D721Med (cell line): ENCODE measurements around the gene JPT1.

ENCODE experiments used
- DNase-seq: peaks from one replicate; pipeline ENCODE4 v3.0.0; 2011; ENCODE audit warnings: low spot score; ENCODE audit not compliant: insufficient read length
- FAIRE-seq: peaks from 2 replicates; lab custom pipeline; 2011; peaks lifted over from hg19 to GRCh38; lab: Jason Lieb, UNC
- TF ChIP-seq, protein P1 (sequence below): IDR thresholded peaks from 2 replicates; pipeline ENCODE4 v1.5.1; 2012; ENCODE audit warnings: mild to moderate bottlenecking, control low read depth; ENCODE audit not compliant: insufficient read depth; ENCODE audit errors: missing control alignments

The JPT1 gene

DNA sequence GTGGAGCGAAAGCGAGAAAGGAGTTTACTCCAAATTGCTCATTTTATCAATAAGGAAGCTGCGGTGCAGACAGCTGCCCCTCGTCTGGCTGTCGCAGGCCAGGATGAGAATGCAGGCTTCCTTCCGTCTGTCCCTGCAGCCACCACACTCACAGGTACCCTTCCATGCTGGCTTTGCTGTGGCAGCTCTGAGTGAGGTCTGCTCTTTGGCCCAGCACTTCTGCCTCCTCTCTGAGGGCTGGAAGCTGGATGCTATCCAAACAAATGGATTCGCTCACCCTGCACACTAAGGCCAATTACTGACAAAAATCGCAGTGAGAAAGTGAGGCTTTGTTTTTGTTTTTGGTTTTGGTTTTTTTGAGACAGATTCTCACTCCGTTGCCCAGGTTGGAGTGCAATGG is 37.6 kb downstream of the JPT1 start:
- TF ChIP-seq, protein P1, sequence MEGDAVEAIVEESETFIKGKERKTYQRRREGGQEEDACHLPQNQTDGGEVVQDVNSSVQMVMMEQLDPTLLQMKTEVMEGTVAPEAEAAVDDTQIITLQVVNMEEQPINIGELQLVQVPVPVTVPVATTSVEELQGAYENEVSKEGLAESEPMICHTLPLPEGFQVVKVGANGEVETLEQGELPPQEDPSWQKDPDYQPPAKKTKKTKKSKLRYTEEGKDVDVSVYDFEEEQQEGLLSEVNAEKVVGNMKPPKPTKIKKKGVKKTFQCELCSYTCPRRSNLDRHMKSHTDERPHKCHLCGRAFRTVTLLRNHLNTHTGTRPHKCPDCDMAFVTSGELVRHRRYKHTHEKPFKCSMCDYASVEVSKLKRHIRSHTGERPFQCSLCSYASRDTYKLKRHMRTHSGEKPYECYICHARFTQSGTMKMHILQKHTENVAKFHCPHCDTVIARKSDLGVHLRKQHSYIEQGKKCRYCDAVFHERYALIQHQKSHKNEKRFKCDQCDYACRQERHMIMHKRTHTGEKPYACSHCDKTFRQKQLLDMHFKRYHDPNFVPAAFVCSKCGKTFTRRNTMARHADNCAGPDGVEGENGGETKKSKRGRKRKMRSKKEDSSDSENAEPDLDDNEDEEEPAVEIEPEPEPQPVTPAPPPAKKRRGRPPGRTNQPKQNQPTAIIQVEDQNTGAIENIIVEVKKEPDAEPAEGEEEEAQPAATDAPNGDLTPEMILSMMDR: no peak
- FAIRE-seq: no peak

GRCh38 chr17:75115555-75115954 is 38.8 kb downstream of the JPT1 start:
- FAIRE-seq: no peak
- TF ChIP-seq, protein P1: no peak
- no peak for DNase-seq

More for the DNA sequence above, 37.6 kb downstream of the JPT1 start:
- DNase-seq: no peak

DNA sequence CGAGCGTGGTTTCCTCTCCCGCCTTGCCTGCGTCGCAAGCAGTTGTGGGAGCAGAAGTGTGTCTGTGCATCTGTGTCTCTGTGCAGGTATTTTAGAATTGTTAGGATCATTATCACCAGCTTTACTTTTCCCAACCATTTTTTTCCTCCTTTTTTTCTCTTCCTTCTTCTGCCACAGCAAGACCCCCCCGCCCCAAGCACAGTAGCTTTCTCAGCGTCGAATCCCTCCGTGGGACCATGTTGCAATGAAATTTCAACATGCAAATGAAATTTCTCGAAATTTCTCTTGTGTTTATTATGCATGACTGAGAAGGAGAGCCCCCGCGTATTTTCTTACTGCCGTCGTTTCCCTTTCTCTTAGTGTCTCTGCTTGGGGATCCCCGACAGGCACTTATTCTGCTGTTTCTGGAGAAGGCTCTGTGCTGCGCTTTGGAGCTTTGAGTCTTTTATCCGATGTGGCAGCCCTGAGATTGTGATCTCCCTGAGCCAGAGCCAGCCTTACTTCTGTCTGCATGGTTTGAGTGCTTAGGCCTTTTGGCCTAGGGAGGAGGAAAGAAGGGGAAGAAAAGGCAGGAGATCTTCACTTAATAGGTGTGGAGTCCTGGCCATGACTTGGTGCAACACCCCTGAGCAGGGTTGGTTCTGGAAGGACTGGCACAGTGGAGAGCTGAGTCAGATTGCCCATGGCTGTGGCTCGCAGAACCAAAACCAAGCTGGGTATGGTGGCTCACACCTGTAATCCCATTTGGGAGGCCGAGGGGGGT is 39.6 kb downstream of the JPT1 start:
- TF ChIP-seq, protein P1: no peak
- FAIRE-seq (no peak), DNase-seq (no peak)

GRCh38 chr17:75113798-75114551 is 40.3 kb downstream of the JPT1 start:
- TF ChIP-seq, protein P1: peak; percentile 98
- FAIRE-seq: no peak
- DNase-seq: peak; percentile 80

GRCh38 chr17:75111777-75112335 is 42.5 kb downstream of the JPT1 start:
- FAIRE-seq (no peak), DNase-seq (no peak)
- TF ChIP-seq, protein P1: no peak

DNA sequence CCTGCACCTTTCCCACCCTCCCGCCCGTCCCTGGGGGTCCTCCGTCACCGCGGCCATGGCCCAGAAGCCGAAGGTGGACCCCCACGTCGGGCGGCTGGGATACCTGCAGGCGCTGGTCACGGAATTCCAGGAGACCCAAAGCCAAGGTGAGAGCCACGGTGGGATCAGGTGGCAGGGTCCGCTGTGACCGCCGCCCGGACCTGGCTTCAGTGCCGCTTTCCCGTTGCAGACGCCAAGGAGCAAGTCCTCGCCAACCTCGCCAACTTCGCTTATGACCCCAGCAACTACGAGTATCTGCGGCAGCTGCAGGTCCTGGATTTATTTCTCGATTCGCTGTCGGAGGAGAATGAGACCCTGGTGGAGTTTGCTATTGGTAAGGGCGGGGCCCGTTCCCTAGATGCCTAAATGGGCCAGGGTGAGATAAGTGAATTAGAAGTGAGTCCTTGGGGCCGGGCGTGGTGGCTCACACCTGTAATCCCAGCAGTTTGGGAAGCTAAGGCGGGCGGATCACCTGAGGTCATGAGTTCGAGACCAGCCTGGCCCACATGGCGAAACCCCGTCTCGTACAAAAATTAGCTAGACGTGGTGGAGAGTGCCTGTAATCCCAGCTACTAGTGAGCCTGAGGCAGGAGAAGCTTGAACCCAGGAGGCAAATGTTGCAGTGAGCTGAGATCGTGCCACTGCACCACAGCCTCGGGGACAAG is 43.9 kb downstream of the JPT1 start:
- no peak for DNase-seq
- no peak for FAIRE-seq
- TF ChIP-seq, protein P1: no peak
